Panc1 (cell line): Measurements from ENCODE around the gene PLEKHF1. TPM values are rescaled to one million over a fixed set of nuclear protein-coding genes. Genes with fewer than 3 reads are reported as not detected.

Source experiments
- ATAC-seq: fragments of 200-7000 bp; cut with Tn5 transposase; 2 replicates; pipeline ENCODE4 v1.9.1; 2020; ENCODE audit warnings: mild to moderate bottlenecking, moderate library complexity
- BruUV-seq: library from RNA; stranded (reverse); fragments of 400-500 nt; replicated peaks from 2 replicates; lab custom pipeline; 2021; lab: Mats Ljungman, UMichigan
- CTCF ChIA-PET: fragments of 300-600 bp; sonication (Branson Sonifier 250); formaldehyde crosslinking; loops from one replicate; lab custom pipeline; 2022; ENCODE audit warnings: antibody characterized with exemption; lab: Charles Lee
- POLR2A ChIA-PET: fragments of 300-600 bp; sonication (Branson Sonifier 250); formaldehyde crosslinking; loops from one replicate; lab custom pipeline; 2022; ENCODE audit warnings: antibody characterized with exemption; lab: Charles Lee
- DNase-seq: peaks from one replicate; pipeline ENCODE4 v3.0.0-alpha.2; 2010; ENCODE audit warnings: low read depth, low spot score
- H3K27ac ChIP-seq: 2 replicates; pipeline ENCODE4 v1.5.1; 2011; ENCODE audit warnings: mild to moderate bottlenecking, low read length, inconsistent platforms
- H3K27me3 ChIP-seq: fragments of 200-500 bp; sonication (Bioruptor generic); 2 replicates; pipeline ENCODE4 v1.6.0; 2014; ENCODE audit warnings: low read length, inconsistent platforms; ENCODE audit not compliant: control insufficient read depth, insufficient read depth
- H3K36me3 ChIP-seq: fragments of 200-500 bp; sonication (Bioruptor generic); 2 replicates; pipeline ENCODE4 v1.5.1; 2014; ENCODE audit warnings: inconsistent platforms, mild to moderate bottlenecking, low read length, moderate library complexity; ENCODE audit not compliant: control insufficient read depth, insufficient read depth
- H3K4me1 ChIP-seq: 2 replicates; pipeline ENCODE4 v1.5.1; 2011; ENCODE audit warnings: inconsistent platforms, mild to moderate bottlenecking, low read length, moderate library complexity; ENCODE audit not compliant: control insufficient read depth, insufficient read depth
- H3K4me3 ChIP-seq, 2 experiments: 2 replicates each; pipeline ENCODE4 v1.5.1; 2011 to 2012; ENCODE audit warnings: low read depth in 2 of 2, low read length in 2 of 2, mild to moderate bottlenecking in 2 of 2, inconsistent platforms in 1 of 2, moderate library complexity in 1 of 2
- H3K9me3 ChIP-seq: fragments of 200-500 bp; sonication (Bioruptor generic); 2 replicates; pipeline ENCODE4 v1.5.1; 2014; ENCODE audit warnings: low read depth, mild to moderate bottlenecking, inconsistent platforms, low read length, moderate library complexity; ENCODE audit not compliant: control insufficient read depth, insufficient read depth
- CTCF ChIP-seq: fragments of 450-650 bp; IDR thresholded peaks from 2 replicates; pipeline ENCODE4 v1.5.1; 2017; ENCODE audit warnings: mild to moderate bottlenecking
- POLR2AphosphoS5 ChIP-seq: IDR thresholded peaks from 2 replicates; pipeline ENCODE4 v1.6.1; 2012; ENCODE audit warnings: mild to moderate bottlenecking, low read depth, low read length, moderate library complexity
- REST ChIP-seq, 2 experiments: IDR thresholded peaks; 2 replicates each; pipeline ENCODE4 v1.6.1; 2011 to 2012; ENCODE audit warnings: low read depth in 2 of 2, control low read depth in 1 of 2, low read length in 1 of 2, mild to moderate bottlenecking in 1 of 2, moderate library complexity in 1 of 2; ENCODE audit not compliant: insufficient read depth in 1 of 2
- SIN3A ChIP-seq: IDR thresholded peaks from 2 replicates; pipeline ENCODE4 v1.6.1; 2012; ENCODE audit warnings: low read depth, mild to moderate bottlenecking, low read length, moderate library complexity, borderline replicate concordance; ENCODE audit not compliant: insufficient read depth
- TCF7L2 ChIP-seq: IDR thresholded peaks from 2 replicates; pipeline ENCODE4 v1.6.1; 2011; ENCODE audit warnings: mild to moderate bottlenecking, low read depth, low read length, inconsistent platforms
- in situ Hi-C: cut with HindIII; loops from 2 replicates; pipeline ENCODE4 v1.10.0; 2016; ENCODE audit warnings: low sequenced_read_pairs, low pct_unique_long_range_greater_than_20kb
- intact Hi-C: fragments of 100-400 bp; cut with micrococcal nuclease; formaldehyde crosslinking; loops from one replicate; pipeline ENCODE4 v1.10.0; 2022; ENCODE audit not compliant: unreplicated experiment
- total RNA-seq: library from RNA; stranded (reverse); gene quantifications from one replicate; pipeline ENCODE4 v1.2.1, GENCODE V29; 2021; ENCODE audit not compliant: unreplicated experiment

The PLEKHF1 gene
- total RNA-seq, 1 experiment from 2014 or later = 22.4 TPM

GRCh38 chr19:29675120-29675649 lies 9.9 kb downstream of the PLEKHF1 start:
- intact Hi-C loops = no loop called here
- ChIA-PET CTCF (no interaction called here), POLR2A (no interaction called here)
- Histone ChIP-seq H3K4me3 (no peak overlapping the region), H3K27me3 (no peaks in the 10 kb centered on the region), H3K4me1 (peaks cover 12% of the 10 kb centered on the region), H3K36me3 (no peaks in the 10 kb centered on the region), H3K27ac (no peak overlapping the region), H3K9me3 (no peaks in the 10 kb centered on the region)
- no peak for DNase-seq
- ATAC-seq = no peak
- in situ Hi-C loops = no loop called here
- TF ChIP-seq SIN3A (no peak), CTCF (no peak), REST (IDR thresholded peaks at IDR 0.05; ENCODE audit: insufficient read depth in 1 of 2, low read depth in 2 of 2, low read length in 1 of 2) (0 out of 4 replicates have a peak, but pooled peaks of 1 of the 2 experiments have one; percentile 38), POLR2AphosphoS5 (no peak)
- no TSS peak for BruUV-seq

- H3K27me3 ChIP-seq = no peaks in the 10 kb centered on the region
- BruUV-seq = no TSS peak
- ChIA-PET CTCF (no interaction called here), POLR2A (no interaction called here)
- H3K4me3 ChIP-seq = no peak overlapping the region
- DNase-seq (no peak), ATAC-seq (no peak)
- no peak overlapping the region for H3K27ac ChIP-seq
- peaks cover 12% of the 10 kb centered on the region for H3K4me1 ChIP-seq
- intact Hi-C loops = no loop called here
- TF ChIP-seq CTCF (no peak), SIN3A (no peak), POLR2AphosphoS5 (no peak), TCF7L2 (no peak), REST (IDR thresholded peaks at IDR 0.05; ENCODE audit: insufficient read depth in 1 of 2, low read depth in 2 of 2, low read length in 1 of 2) (no peak)
- no peaks in the 10 kb centered on the region for H3K9me3 ChIP-seq
- in situ Hi-C loops = no loop called here
- no peaks in the 10 kb centered on the region for H3K36me3 ChIP-seq
Observed at GRCh38 chr19:29675650-29676186, 10.5 kb downstream of the PLEKHF1 start.
